ENCODE results near the gene RIOK1. TPM values are rescaled to one million over a fixed set of nuclear protein-coding genes. Genes with fewer than 3 reads are reported as not detected.

Gene RIOK1
- total and polyA plus RNA-seq, 2 of the 13 experiments (the other 11 are each of a cell fraction or from before 2014, with no cell fraction given), result 9.4 to 37.8 TPM

- TF ChIP-seq UBTF (CRISPR knock-in tag; IDR thresholded peaks at IDR 0.05) (peak; percentile 38; the same call in 1 of the 2 replicates), EP300 (IDR thresholded peaks at IDR 0.05; ENCODE audit: low read depth in 2 of 2, low read length in 2 of 2) (0 out of 4 replicates have a peak, but pooled peaks of 1 of the 2 experiments have one; percentile 4), EP300 (CRISPR knock-in tag; IDR thresholded peaks at IDR 0.05; ENCODE audit: borderline replicate concordance) (0 out of 2 replicates have a peak, but pooled peaks have one; percentile 46), MYC (CRISPR knock-in tag; IDR thresholded peaks at IDR 0.05; ENCODE audit: borderline replicate concordance) (0 out of 2 replicates have a peak, but pooled peaks have one; percentile 15), FOXA3 (CRISPR knock-in tag; IDR thresholded peaks at IDR 0.05) (peak; percentile 23; the same call in 1 of the 2 replicates), ZMYM3 (CRISPR knock-in tag; IDR thresholded peaks at IDR 0.05) (peak; percentile 7; the same call in 1 of the 2 replicates)
These were observed 58.6 kb downstream of the RIOK1 start (continued) for GRCh38 chr6:7448232-7448631.

GRCh38 chr6:7449018-7449417 is 59.4 kb downstream of the RIOK1 start:
- H2AFZ ChIP-seq (ENCODE audit: low read length), result no peak overlapping the region
- H3K27ac ChIP-seq (ENCODE audit: extremely low read length, insufficient read depth, low read length), result no peak overlapping the region
- H3K4me3 ChIP-seq (replicated peaks in 1 of 3; ENCODE audit: insufficient read depth in 1 of 3, low read depth in 2 of 3, low read length in 3 of 3), result no peak overlapping the region
- intact Hi-C loops (cut with micrococcal nuclease; ENCODE audit: unreplicated experiment) (loop anchor here (2.0 to 5.0 kb wide), 3 partner anchors 18 to 113 kb away; no protein-coding TSS in a partner anchor), in situ Hi-C loops (cut with HindIII; ENCODE audit: extremely low pct_ligation_motif_present, low pct_unique_long_range_greater_than_20kb) (no loop called here)
- no peak for DNase-seq (ENCODE audit: low spot score)
- H3K36me3 ChIP-seq (replicated peaks in 1 of 2; ENCODE audit: control insufficient read depth in 1 of 2, insufficient read depth in 2 of 2, low read length in 2 of 2), result no peaks in the 10 kb centered on the region
- H3K9me3 ChIP-seq (ENCODE audit: low read length), result no peaks in the 10 kb centered on the region
- ChIA-PET POLR2A (no interaction called here), CTCF (ENCODE audit: low intra/inter-chr PET ratio, low total read pairs) (no interaction called here)
- WGBS (ENCODE audit: low lambda C conversion rate), result 67% methylated on average over 4 of the region's 4 CpGs
- no peaks in the 10 kb centered on the region for H4K20me1 ChIP-seq (ENCODE audit: insufficient read depth, low read length)
- peak overlapping the region; percentile 6; the same call in 1 of the 2 replicates for H3K4me2 ChIP-seq (ENCODE audit: low read depth, low read length)
- no peak for FAIRE-seq
- no TSS peak for BruUV-seq (replicated peaks)
- peaks cover 60% of the 10 kb centered on the region for H3K4me1 ChIP-seq (ENCODE audit: insufficient read depth, low read length)
- no peaks in the 10 kb centered on the region for H3K79me2 ChIP-seq (ENCODE audit: insufficient read depth, low read length)
- H3K27me3 ChIP-seq (ENCODE audit: control insufficient read depth in 1 of 2, insufficient read depth in 2 of 2, low read length in 2 of 2), result peaks cover 5 to 20% of the 10 kb centered on the region in 2 experiments; a peak in 4 of 5 replicates
- no peak overlapping the region for H3K9ac ChIP-seq (ENCODE audit: insufficient read depth, low read depth, low read length)
- no peak for ATAC-seq
- TF ChIP-seq ATF7 (IDR thresholded peaks at IDR 0.05) (no peak), ATF7 (CRISPR knock-in tag; IDR thresholded peaks at IDR 0.05) (no peak), IKZF1 (IDR thresholded peaks at IDR 0.05) (no peak), ZNF121 (CRISPR knock-in tag; IDR thresholded peaks at IDR 0.05) (peak; percentile 70), PRDM10 (CRISPR knock-in tag; IDR thresholded peaks at IDR 0.05; ENCODE audit: low read depth) (no peak), ZNF761 (CRISPR knock-in tag; conservative IDR thresholded peaks at IDR 0.05) (no peak), U2AF2 (IDR thresholded peaks at IDR 0.05; ENCODE audit: low read depth, low read length) (no peak), ZMYM2 (CRISPR knock-in tag; IDR thresholded peaks at IDR 0.05) (0 out of 2 replicates have a peak, but pooled peaks have one; percentile 28), TRIM24 (CRISPR knock-in tag; IDR thresholded peaks at IDR 0.05) (no peak), SMC3 (IDR thresholded peaks at IDR 0.05; ENCODE audit: low read length) (no peak), ZNF784 (CRISPR knock-in tag; IDR thresholded peaks at IDR 0.05; ENCODE audit: borderline replicate concordance) (no peak), RARG (CRISPR knock-in tag; IDR thresholded peaks at IDR 0.05; ENCODE audit: low read depth) (no peak)

Measured in HepG2 (cell line).